AG10803 (cell line): ENCODE data around the gene TPSAB1.

Source experiments
- DNase-seq: peaks from one replicate; pipeline ENCODE4 v3.0.0; 2010; ENCODE audit warnings: low read depth
- H3K4me3 ChIP-seq: 2 replicates; pipeline ENCODE4 v1.5.1; 2011; ENCODE audit warnings: mild to moderate bottlenecking, low read length, control low read depth
- CTCF ChIP-seq: conservative IDR thresholded peaks from 2 replicates; pipeline ENCODE4 v1.5.1; 2011; ENCODE audit warnings: mild to moderate bottlenecking, low read length, control low read depth, inconsistent platforms

The TPSAB1 gene

GRCh38 chr16:1211451-1212268, 28.8 kb upstream of the TPSAB1 start:
- DNase-seq, result no peak
- no peak for TF ChIP-seq CTCF
- no peak overlapping the region for H3K4me3 ChIP-seq

GRCh38 chr16:1212616-1213194, 27.8 kb upstream of the TPSAB1 start:
- no peak for TF ChIP-seq CTCF
- no peak for DNase-seq
- no peak overlapping the region for H3K4me3 ChIP-seq

GRCh38 chr16:1213231-1213630, 27.3 kb upstream of the TPSAB1 start:
- H3K4me3 ChIP-seq, result no peak overlapping the region
- no peak for DNase-seq
- no peak for TF ChIP-seq CTCF

GRCh38 chr16:1213796-1214372, 26.6 kb upstream of the TPSAB1 start:
- no peak overlapping the region for H3K4me3 ChIP-seq
- DNase-seq, result no peak
- TF ChIP-seq CTCF, result no peak

GRCh38 chr16:1214719-1215118, 25.8 kb upstream of the TPSAB1 start:
- TF ChIP-seq CTCF, result no peak
- DNase-seq, result no peak
- no peak overlapping the region for H3K4me3 ChIP-seq

GRCh38 chr16:1215574-1216295, 24.8 kb upstream of the TPSAB1 start:
- no peak for DNase-seq

More at GRCh38 chr16:1215574-1216295, 24.8 kb upstream of the TPSAB1 start:
- no peak for TF ChIP-seq CTCF
- H3K4me3 ChIP-seq, result no peak overlapping the region
